IPS DF 6.9 (cell line): ENCODE results near the gene LAMTOR1.
"Not testable (repeated sequence)": the region's sequence is repeated elsewhere in the genome, so short reads cannot be mapped to it uniquely, and the experiment has no call there.

Source experiments
- DNase-seq: peaks from one replicate; pipeline ENCODE4 v3.0.0-alpha.2; 2013; ENCODE audit warnings: low read depth, low spot score
- H3K27ac ChIP-seq: one replicate; pipeline ENCODE4 v1.5.1; 2013; ENCODE audit warnings: low read length, control low read depth
- H3K27me3 ChIP-seq: 2 replicates; pipeline ENCODE4 v1.6.1; 2013; ENCODE audit warnings: mild to moderate bottlenecking, low read length; ENCODE audit not compliant: control insufficient read depth, insufficient read depth
- H3K36me3 ChIP-seq: 2 replicates; pipeline ENCODE4 v1.6.1; 2013; ENCODE audit warnings: low read length; ENCODE audit not compliant: control insufficient read depth, insufficient read depth
- H3K4me1 ChIP-seq: 2 replicates; pipeline ENCODE4 v1.6.1; 2013; ENCODE audit warnings: low read length; ENCODE audit not compliant: control insufficient read depth, insufficient read depth
- H3K4me3 ChIP-seq: 2 replicates; pipeline ENCODE4 v1.5.1; 2013; ENCODE audit warnings: mild to moderate bottlenecking, low read length
- H3K9me3 ChIP-seq: 2 replicates; pipeline ENCODE4 v1.6.1; 2013; ENCODE audit warnings: low read length, inconsistent platforms; ENCODE audit not compliant: control insufficient read depth, insufficient read depth
- WGBS: extraction: QIAGEN DNeasy Blood & Tissue Kit; methylation state at CpG from one replicate; pipeline ENCODE4 v1.1.7; 2013; ENCODE audit warnings: mixed read lengths, missing lambda C conversion rate; ENCODE audit not compliant: insufficient read length, insufficient coverage; 5-methylcytosine and 5-hydroxymethylcytosine counted together

Gene LAMTOR1

GRCh38 chr11:72136684-72137262 lies 33.7 kb upstream of the LAMTOR1 start:
- no peak for DNase-seq
- Histone ChIP-seq H3K4me1 (no peaks in the 10 kb centered on the region), H3K27me3 (no peaks in the 10 kb centered on the region), H3K9me3 (no peaks in the 10 kb centered on the region), H3K27ac (no peak overlapping the region), H3K4me3 (no peak overlapping the region), H3K36me3 (no peaks in the 10 kb centered on the region)
- no CpG with 5 or more reads among the region's 4 CpGs for WGBS

GRCh38 chr11:72135891-72136683 lies 33.0 kb upstream of the LAMTOR1 start:
- Histone ChIP-seq H3K4me3 (no peak overlapping the region), H3K36me3 (no peaks in the 10 kb centered on the region), H3K4me1 (no peaks in the 10 kb centered on the region), H3K9me3 (peaks cover 1% of the 10 kb centered on the region; the same call in 1 of the 2 replicates), H3K27me3 (no peaks in the 10 kb centered on the region), H3K27ac (no peak overlapping the region)
- no peak for DNase-seq
- WGBS: no CpG with 5 or more reads among the region's 14 CpGs

- H3K27me3 ChIP-seq, H3K36me3 ChIP-seq, H3K4me1 ChIP-seq, DNase-seq, H3K4me3 ChIP-seq, H3K9me3 ChIP-seq, H3K27ac ChIP-seq: not testable (repeated sequence)
- WGBS: no CpG with 5 or more reads among the region's 4 CpGs
Measured at GRCh38 chr11:72135473-72135872, 32.4 kb upstream of the LAMTOR1 start, which contains the start of gene FOLR3. Gene FOLR3 (plus strand): TSS chr11:72135725. CDS start chr11:72135953, 228 bp downstream.

GRCh38 chr11:72132646-72133045 lies 29.5 kb upstream of the LAMTOR1 start:
- H3K9me3 ChIP-seq: peaks cover 3% of the 10 kb centered on the region
- H3K27me3 ChIP-seq: no peaks in the 10 kb centered on the region

GRCh38 chr11:72129381-72129780 lies 26.3 kb upstream of the LAMTOR1 start:
- Histone ChIP-seq H3K27ac (no peak overlapping the region), H3K36me3 (no peaks in the 10 kb centered on the region), H3K4me3 (no peak overlapping the region), H3K27me3 (no peaks in the 10 kb centered on the region), H3K9me3 (peaks cover 6% of the 10 kb centered on the region), H3K4me1 (no peaks in the 10 kb centered on the region)
- no peak for DNase-seq
- no CpG with 5 or more reads among the region's 3 CpGs for WGBS

More at GRCh38 chr11:72132646-72133045, 29.5 kb upstream of the LAMTOR1 start:
- no peak for DNase-seq
- no CpG with 5 or more reads among the region's 2 CpGs for WGBS
- no peaks in the 10 kb centered on the region for H3K4me1 ChIP-seq
- no peaks in the 10 kb centered on the region for H3K36me3 ChIP-seq
- no peak overlapping the region for H3K4me3 ChIP-seq
- no peak overlapping the region for H3K27ac ChIP-seq

GRCh38 chr11:72127923-72128322 lies 24.8 kb upstream of the LAMTOR1 start:
- peaks cover 6% of the 10 kb centered on the region for H3K9me3 ChIP-seq
- no peak overlapping the region for H3K27ac ChIP-seq
- H3K4me1 ChIP-seq: no peaks in the 10 kb centered on the region
- H3K27me3 ChIP-seq: no peaks in the 10 kb centered on the region
- DNase-seq: no peak
- WGBS: no CpG with 5 or more reads among the region's 2 CpGs
- no peak overlapping the region for H3K4me3 ChIP-seq
- H3K36me3 ChIP-seq: no peaks in the 10 kb centered on the region

GRCh38 chr11:72125956-72126355 lies 22.9 kb upstream of the LAMTOR1 start:
- DNase-seq: no peak
- no CpG with 5 or more reads among the region's 1 CpG for WGBS
- H3K36me3 ChIP-seq: no peaks in the 10 kb centered on the region
- no peak overlapping the region for H3K4me3 ChIP-seq
- no peaks in the 10 kb centered on the region for H3K27me3 ChIP-seq
- H3K9me3 ChIP-seq: peaks cover 4% of the 10 kb centered on the region; the same call in 1 of the 2 replicates
- no peaks in the 10 kb centered on the region for H3K4me1 ChIP-seq
- no peak overlapping the region for H3K27ac ChIP-seq

- Histone ChIP-seq H3K9me3 (peaks cover 4% of the 10 kb centered on the region; the same call in 1 of the 2 replicates), H3K27me3 (no peaks in the 10 kb centered on the region), H3K27ac (no peak overlapping the region), H3K4me3 (no peak overlapping the region), H3K4me1 (no peaks in the 10 kb centered on the region), H3K36me3 (no peaks in the 10 kb centered on the region)
- no CpG with 5 or more reads among the region's 6 CpGs for WGBS
- DNase-seq: no peak
Measured at GRCh38 chr11:72124046-72124445, 20.9 kb upstream of the LAMTOR1 start.

- Histone ChIP-seq H3K4me1 (no peaks in the 10 kb centered on the region), H3K27ac (no peak overlapping the region), H3K9me3 (0 out of 2 replicates have a peak, but pooled peaks cover 3% of the 10 kb centered on the region), H3K27me3 (no peaks in the 10 kb centered on the region), H3K36me3 (no peaks in the 10 kb centered on the region), H3K4me3 (no peak overlapping the region)
- DNase-seq: no peak
- no CpG with 5 or more reads among the region's 3 CpGs for WGBS
Measured at GRCh38 chr11:72123117-72123653, 20.1 kb upstream of the LAMTOR1 start.

- Histone ChIP-seq H3K9me3 (0 out of 2 replicates have a peak, but pooled peaks cover 3% of the 10 kb centered on the region), H3K4me3 (no peak overlapping the region), H3K27me3 (no peaks in the 10 kb centered on the region), H3K36me3 (no peaks in the 10 kb centered on the region), H3K4me1 (no peaks in the 10 kb centered on the region), H3K27ac (no peak overlapping the region)
- DNase-seq: no peak
- no CpG with 5 or more reads among the region's 1 CpG for WGBS
Measured at GRCh38 chr11:72122607-72123006, 19.5 kb upstream of the LAMTOR1 start.
